Activated naive CD4-positive, alpha-beta T cell treated with anti-CD3 and anti-CD28 coated beads for 36 hours (primary cell): ENCODE data around the gene DISP2. TPM values are rescaled to one million over a fixed set of nuclear protein-coding genes. Genes with fewer than 3 reads are reported as not detected.

Source experiments
- CTCF ChIA-PET: fragments of 350-600 bp; sonication (Branson Sonifier 250); formaldehyde crosslinking; loops from one replicate; lab custom pipeline; 2021; ENCODE audit warnings: antibody characterized with exemption; lab: Charles Lee
- DNase-seq: peaks from one replicate; pipeline ENCODE4 v3.0.0-alpha.2; 2020
- H3K27ac Mint-ChIP-seq: one replicate; pipeline ENCODE4 v1.8.0; 2021; ENCODE audit warnings: mild to moderate bottlenecking, mixed read lengths
- H3K27me3 Mint-ChIP-seq: one replicate; pipeline ENCODE4 v1.8.0; 2021; ENCODE audit warnings: low read depth, mixed read lengths
- H3K36me3 Mint-ChIP-seq: one replicate; pipeline ENCODE4 v1.8.0; 2021; ENCODE audit warnings: low read depth, mixed read lengths
- H3K4me1 Mint-ChIP-seq: one replicate; pipeline ENCODE4 v1.8.0; 2021; ENCODE audit warnings: low read depth, mixed read lengths
- H3K4me3 Mint-ChIP-seq: one replicate; pipeline ENCODE4 v1.8.0; 2021; ENCODE audit warnings: mild to moderate bottlenecking, moderate library complexity, mixed read lengths
- H3K9me3 Mint-ChIP-seq: one replicate; pipeline ENCODE4 v1.8.0; 2021; ENCODE audit warnings: mixed read lengths
- intact Hi-C: fragments of 100-400 bp; cut with micrococcal nuclease; formaldehyde crosslinking; loops from one replicate; pipeline ENCODE4 v1.15.1; 2023
- total RNA-seq, 2 experiments: library from RNA; stranded (reverse); gene quantifications; one replicate each; pipeline ENCODE4 v1.2.3, GENCODE V29; 2021

The DISP2 gene
- total RNA-seq, 2 experiments from 2014 or later: 0.02 TPM; not detected in 1

DNA sequence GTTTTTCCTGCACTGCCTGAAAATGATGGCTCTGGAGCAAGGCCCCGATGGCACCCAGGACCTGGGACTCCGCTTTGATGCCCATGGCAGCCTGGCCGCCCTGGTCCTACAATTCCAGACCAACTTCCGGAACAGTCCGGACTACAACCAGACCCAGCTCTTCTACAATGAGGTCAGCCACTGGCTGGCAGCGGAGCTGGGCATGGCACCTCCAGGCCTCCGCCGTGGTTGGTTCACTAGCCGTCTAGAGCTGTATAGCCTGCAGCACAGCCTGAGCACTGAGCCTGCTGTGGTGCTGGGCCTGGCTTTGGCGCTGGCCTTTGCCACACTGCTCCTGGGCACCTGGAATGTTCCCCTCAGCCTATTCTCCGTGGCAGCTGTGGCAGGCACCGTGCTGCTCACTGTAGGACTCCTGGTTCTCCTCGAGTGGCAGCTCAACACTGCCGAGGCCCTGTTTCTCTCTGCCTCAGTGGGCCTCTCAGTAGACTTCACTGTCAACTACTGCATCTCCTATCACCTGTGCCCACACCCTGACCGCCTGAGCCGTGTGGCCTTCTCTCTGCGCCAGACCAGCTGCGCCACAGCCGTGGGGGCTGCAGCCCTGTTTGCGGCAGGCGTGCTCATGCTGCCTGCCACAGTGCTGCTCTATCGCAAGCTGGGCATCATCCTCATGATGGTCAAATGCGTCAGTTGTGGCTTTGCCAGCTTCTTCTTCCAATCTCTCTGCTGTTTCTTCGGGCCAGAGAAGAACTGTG is 10.9 kb downstream of the DISP2 start:
- no peak for DNase-seq
- CTCF ChIA-PET: interaction anchor here (0.5 to 5.8 kb wide), 28 partner anchors 8 to 221 kb away, joined by 3 to 50 read pairs (median 4); partner anchors contain the start of genes BAHD1, DISP2, IVD and KNSTRN
- peak overlapping the region; percentile 17 for H3K4me3 Mint-ChIP-seq
- no peak overlapping the region for H3K27ac Mint-ChIP-seq
- intact Hi-C loops: loop anchor here (1.0 to 2.0 kb wide), 7 partner anchors 11 to 138 kb away; partner anchors contain the start of genes DISP2, IVD and KNSTRN
- H3K36me3 Mint-ChIP-seq: no peaks in the 10 kb centered on the region
- H3K9me3 Mint-ChIP-seq: no peaks in the 10 kb centered on the region
- peaks cover 11% of the 10 kb centered on the region for H3K4me1 Mint-ChIP-seq
- H3K27me3 Mint-ChIP-seq: no peaks in the 10 kb centered on the region

DNA sequence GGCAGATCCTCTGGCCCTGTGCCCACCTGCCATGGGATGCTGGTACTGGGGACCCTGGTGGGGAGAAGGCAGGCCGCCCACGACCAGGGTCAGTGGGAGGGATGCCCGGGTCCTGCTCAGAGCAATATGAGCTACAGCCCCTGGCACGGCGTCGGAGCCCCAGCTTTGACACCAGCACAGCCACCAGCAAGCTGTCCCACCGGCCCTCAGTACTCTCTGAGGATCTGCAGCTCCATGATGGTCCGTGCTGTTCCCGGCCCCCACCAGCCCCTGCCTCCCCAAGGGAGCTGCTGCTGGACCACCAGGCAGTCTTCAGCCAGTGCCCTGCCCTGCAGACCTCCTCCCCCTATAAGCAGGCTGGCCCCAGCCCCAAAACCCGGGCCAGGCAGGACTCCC is 11.5 kb downstream of the DISP2 start:
- Mint-ChIP-seq H3K36me3 (no peaks in the 10 kb centered on the region), H3K27ac (no peak overlapping the region), H3K9me3 (no peaks in the 10 kb centered on the region), H3K27me3 (no peaks in the 10 kb centered on the region), H3K4me3 (no peak overlapping the region), H3K4me1 (peaks cover 11% of the 10 kb centered on the region)
- intact Hi-C loops: loop anchor here (2.0 kb wide), 2 partner anchors 49 to 137 kb away; no protein-coding TSS in a partner anchor
- no peak for DNase-seq
- CTCF ChIA-PET: interaction anchor here (0.7 to 5.8 kb wide), 12 partner anchors 8 to 155 kb away, joined by 3 to 50 read pairs (median 5); partner anchors contain the start of genes IVD and PLCB2

DNA sequence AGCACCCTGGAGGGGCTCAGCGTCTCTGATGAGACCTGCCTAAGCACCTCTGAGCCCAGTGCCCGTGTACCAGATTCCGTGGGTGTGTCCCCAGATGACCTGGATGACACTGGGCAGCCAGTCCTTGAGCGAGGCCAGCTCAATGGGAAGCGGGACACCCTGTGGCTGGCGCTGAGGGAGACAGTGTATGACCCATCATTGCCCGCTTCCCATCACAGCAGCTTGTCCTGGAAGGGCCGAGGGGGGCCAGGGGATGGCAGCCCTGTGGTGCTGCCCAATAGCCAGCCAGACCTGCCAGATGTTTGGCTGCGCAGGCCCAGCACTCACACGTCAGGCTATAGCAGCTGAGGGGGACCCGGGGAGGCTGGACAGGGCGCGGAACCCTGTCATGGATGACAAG is 12.0 kb downstream of the DISP2 start:
- no peaks in the 10 kb centered on the region for H3K9me3 Mint-ChIP-seq
- intact Hi-C loops: loop anchor here (2.0 kb wide), 2 partner anchors 49 to 137 kb away; no protein-coding TSS in a partner anchor
- no peak overlapping the region for H3K4me3 Mint-ChIP-seq
- CTCF ChIA-PET: interaction anchor here (0.7 to 5.6 kb wide), 6 partner anchors 33 to 154 kb away, joined by 3 to 50 read pairs (median 4); partner anchors contain the start of genes IVD and PLCB2
- H3K27ac Mint-ChIP-seq: no peak overlapping the region
- H3K4me1 Mint-ChIP-seq: peaks cover 11% of the 10 kb centered on the region
- H3K27me3 Mint-ChIP-seq: no peaks in the 10 kb centered on the region
- no peaks in the 10 kb centered on the region for H3K36me3 Mint-ChIP-seq
- no peak for DNase-seq

DNA sequence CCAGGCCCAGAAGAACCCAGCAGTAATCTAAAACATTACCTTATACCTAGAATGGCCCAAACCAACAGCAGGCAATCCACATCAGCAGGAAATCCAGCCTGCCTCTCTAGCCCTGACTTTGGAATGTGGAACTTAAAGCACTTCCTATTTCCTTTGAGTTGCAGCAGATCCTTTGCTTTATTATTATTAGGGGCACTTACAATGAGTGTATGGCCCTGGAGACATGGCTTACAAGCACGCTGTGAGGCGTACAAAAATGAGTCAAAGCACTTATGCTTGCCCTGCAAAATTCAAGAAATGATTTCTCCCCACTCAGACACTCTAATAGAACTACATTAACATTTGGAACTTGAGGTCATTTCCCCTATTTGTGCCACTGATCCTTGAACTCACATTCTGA is 15.0 kb downstream of the DISP2 start:
- H3K27ac Mint-ChIP-seq: no peak overlapping the region
- H3K9me3 Mint-ChIP-seq: no peaks in the 10 kb centered on the region
- CTCF ChIA-PET: interaction anchor here (1.4 to 1.5 kb wide), 2 partner anchors 9 to 33 kb away, joined by 4 to 7 read pairs; partner anchors contain the start of gene KNSTRN
- intact Hi-C loops: no loop called here
- H3K36me3 Mint-ChIP-seq: no peaks in the 10 kb centered on the region
- no peaks in the 10 kb centered on the region for H3K4me1 Mint-ChIP-seq
- H3K4me3 Mint-ChIP-seq: no peak overlapping the region
- no peaks in the 10 kb centered on the region for H3K27me3 Mint-ChIP-seq
- no peak for DNase-seq

DNA sequence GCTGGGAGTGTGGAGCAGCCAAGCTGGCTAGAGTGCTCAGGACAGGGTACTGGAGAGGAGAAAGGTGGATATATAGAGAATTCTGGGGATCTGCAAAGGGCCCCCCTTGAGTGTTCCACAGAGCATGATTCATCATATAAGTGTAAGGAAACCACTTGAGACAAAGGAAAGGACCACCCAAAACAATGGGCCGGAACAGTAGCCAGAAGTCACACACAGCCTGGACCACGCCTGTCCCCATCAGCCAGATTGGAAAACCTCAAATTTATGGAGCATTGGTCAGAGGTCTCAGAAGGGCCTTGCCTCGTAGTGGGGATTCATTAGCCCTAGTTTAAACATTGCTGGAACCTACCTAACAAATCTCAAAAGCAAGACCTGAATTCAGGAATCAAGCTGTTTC is 19.6 kb downstream of the DISP2 start:
- Mint-ChIP-seq H3K4me3 (no peak overlapping the region), H3K9me3 (no peaks in the 10 kb centered on the region), H3K27me3 (no peaks in the 10 kb centered on the region), H3K27ac (no peak overlapping the region), H3K36me3 (no peaks in the 10 kb centered on the region), H3K4me1 (peaks cover 2% of the 10 kb centered on the region)
- intact Hi-C loops: no loop called here
- DNase-seq: no peak
- CTCF ChIA-PET: interaction anchor here (0.7 to 2.5 kb wide), 2 partner anchors 9 to 32 kb away, joined by 3 to 5 read pairs; no protein-coding TSS in a partner anchor

DNA sequence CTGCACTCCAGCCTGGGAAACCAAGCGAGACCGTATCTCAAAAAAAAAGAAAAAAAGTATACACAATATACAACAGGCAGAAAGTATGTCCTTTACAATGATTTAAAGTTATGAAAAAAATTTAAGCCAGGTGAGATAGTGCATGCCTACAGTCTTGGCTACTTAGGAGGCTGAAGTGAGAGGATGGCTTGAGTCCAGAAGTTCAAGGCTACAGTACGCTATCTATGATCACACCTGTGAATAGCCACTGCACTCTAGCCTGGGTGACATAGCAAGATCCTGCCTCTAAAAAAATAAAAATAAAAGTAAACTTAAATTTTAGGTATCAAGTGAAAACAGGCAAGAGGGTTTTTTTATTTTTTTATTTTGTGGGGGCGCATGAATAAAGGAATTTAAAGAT is 21.4 kb downstream of the DISP2 start:
- Mint-ChIP-seq H3K4me1 (peaks cover 12% of the 10 kb centered on the region), H3K36me3 (peaks cover 9% of the 10 kb centered on the region), H3K27me3 (no peaks in the 10 kb centered on the region), H3K4me3 (no peak overlapping the region), H3K9me3 (no peaks in the 10 kb centered on the region), H3K27ac (no peak overlapping the region)
- intact Hi-C loops: no loop called here
- no peak for DNase-seq
- CTCF ChIA-PET: interaction anchor here (0.7 kb wide), 1 partner anchor 502 kb away, joined by 3 read pairs; no protein-coding TSS in a partner anchor

DNA sequence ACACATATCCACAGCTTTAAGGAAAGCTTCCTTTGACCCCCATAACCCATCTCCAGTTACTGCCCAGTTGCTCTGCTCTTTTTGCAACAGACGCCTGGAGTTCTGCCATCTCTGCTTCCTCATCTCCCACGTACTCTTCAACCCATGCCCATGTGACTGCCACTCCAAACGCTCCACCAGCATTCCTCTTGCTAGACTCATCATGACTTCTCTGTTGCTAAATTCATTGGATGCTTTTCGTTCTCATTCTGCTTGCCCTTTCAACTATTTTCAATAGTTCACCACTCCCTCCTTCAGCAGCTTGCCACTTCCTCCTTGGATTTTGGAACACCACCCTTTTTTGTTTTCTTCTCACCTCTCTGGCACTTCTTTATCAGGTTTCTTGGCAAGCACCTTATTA is 21.8 kb downstream of the DISP2 start:
- no peak overlapping the region for H3K4me3 Mint-ChIP-seq
- H3K27me3 Mint-ChIP-seq: no peaks in the 10 kb centered on the region
- DNase-seq: no peak
- H3K36me3 Mint-ChIP-seq: peaks cover 10% of the 10 kb centered on the region
- H3K9me3 Mint-ChIP-seq: no peaks in the 10 kb centered on the region
- peaks cover 16% of the 10 kb centered on the region for H3K4me1 Mint-ChIP-seq
- CTCF ChIA-PET: interaction anchor here (1.7 kb wide), 1 partner anchor 11 kb away, joined by 5 read pairs; no protein-coding TSS in a partner anchor
- no peak overlapping the region for H3K27ac Mint-ChIP-seq
- intact Hi-C loops: loop anchor here (5.0 kb wide), 1 partner anchor 427 kb away; the partner anchor contains the start of genes DNAJC17 and ZFYVE19

DNA sequence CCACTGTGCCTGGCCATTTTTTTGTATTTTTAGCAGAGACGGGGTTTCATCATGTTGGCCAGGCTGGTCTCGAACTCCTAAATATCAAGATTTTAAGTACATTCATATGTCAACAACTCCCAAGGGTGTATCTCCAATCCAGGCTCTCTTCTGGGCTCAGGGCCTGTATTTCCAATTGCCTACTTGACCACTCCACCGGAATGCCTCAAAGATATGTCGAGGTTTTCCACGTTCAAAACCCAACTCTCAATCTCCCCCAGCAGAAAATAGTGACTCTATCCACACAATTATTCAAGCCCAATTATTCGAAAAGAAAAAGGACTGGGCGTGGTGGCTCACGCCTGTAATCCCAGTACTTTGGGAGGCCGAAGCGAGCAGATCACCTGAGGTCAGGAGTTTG is 22.6 kb downstream of the DISP2 start:
- intact Hi-C loops: loop anchor here (5.0 kb wide), 1 partner anchor 427 kb away; the partner anchor contains the start of genes DNAJC17 and ZFYVE19
- Mint-ChIP-seq H3K36me3 (peaks cover 10% of the 10 kb centered on the region), H3K27ac (no peak overlapping the region), H3K4me1 (peaks cover 18% of the 10 kb centered on the region), H3K9me3 (no peaks in the 10 kb centered on the region), H3K27me3 (no peaks in the 10 kb centered on the region), H3K4me3 (no peak overlapping the region)
- DNase-seq: no peak
- CTCF ChIA-PET: interaction anchor here (1.7 kb wide), 1 partner anchor 12 kb away, joined by 5 read pairs; no protein-coding TSS in a partner anchor

DNA sequence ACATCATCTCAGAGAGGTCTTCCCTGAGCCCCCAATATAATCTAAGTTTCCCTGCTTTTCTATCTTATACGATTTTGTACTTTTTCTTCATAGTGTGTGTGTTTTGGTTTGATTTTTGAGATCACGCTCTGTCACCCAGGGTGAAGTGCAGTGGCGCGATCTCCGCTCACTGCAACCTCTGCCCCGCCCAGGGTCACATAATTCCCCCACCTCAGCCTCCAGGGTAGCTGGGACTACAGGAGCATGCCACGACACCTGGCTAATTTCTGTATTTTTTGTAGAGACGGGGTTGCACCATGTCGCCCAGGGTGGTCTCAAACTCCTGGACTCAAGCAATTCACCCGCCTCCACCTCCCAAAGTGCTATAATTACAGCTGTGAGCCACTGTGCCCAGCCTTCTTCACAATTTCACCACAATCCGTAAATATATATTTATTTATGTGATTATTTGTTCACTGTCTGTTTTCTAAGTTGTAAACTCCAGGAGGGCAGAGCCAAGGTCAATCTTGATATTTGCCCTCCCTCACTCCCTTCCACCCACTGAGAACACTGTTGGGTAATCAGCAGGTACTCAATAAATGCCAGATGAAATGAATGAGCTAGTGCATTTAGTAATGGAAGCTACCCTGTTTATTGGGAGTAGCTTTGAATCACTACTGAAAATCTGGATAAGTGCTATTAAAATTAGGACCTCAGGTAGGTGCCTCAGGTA is 24.0 kb downstream of the DISP2 start:
- CTCF ChIA-PET: interaction anchor here (0.8 to 1.7 kb wide), 10 partner anchors 10 to 62 kb away, joined by 3 to 7 read pairs (median 4); no protein-coding TSS in a partner anchor
- no peaks in the 10 kb centered on the region for H3K9me3 Mint-ChIP-seq
- peaks cover 18% of the 10 kb centered on the region for H3K4me1 Mint-ChIP-seq
- no peak overlapping the region for H3K27ac Mint-ChIP-seq
- DNase-seq: no peak
- H3K36me3 Mint-ChIP-seq: peaks cover 19% of the 10 kb centered on the region
- no peak overlapping the region for H3K4me3 Mint-ChIP-seq
- H3K27me3 Mint-ChIP-seq: no peaks in the 10 kb centered on the region
- intact Hi-C loops: loop anchor here (1.0 to 5.0 kb wide), 5 partner anchors 14 to 425 kb away; partner anchors contain the start of genes DISP2, DNAJC17, IVD and ZFYVE19

DNA sequence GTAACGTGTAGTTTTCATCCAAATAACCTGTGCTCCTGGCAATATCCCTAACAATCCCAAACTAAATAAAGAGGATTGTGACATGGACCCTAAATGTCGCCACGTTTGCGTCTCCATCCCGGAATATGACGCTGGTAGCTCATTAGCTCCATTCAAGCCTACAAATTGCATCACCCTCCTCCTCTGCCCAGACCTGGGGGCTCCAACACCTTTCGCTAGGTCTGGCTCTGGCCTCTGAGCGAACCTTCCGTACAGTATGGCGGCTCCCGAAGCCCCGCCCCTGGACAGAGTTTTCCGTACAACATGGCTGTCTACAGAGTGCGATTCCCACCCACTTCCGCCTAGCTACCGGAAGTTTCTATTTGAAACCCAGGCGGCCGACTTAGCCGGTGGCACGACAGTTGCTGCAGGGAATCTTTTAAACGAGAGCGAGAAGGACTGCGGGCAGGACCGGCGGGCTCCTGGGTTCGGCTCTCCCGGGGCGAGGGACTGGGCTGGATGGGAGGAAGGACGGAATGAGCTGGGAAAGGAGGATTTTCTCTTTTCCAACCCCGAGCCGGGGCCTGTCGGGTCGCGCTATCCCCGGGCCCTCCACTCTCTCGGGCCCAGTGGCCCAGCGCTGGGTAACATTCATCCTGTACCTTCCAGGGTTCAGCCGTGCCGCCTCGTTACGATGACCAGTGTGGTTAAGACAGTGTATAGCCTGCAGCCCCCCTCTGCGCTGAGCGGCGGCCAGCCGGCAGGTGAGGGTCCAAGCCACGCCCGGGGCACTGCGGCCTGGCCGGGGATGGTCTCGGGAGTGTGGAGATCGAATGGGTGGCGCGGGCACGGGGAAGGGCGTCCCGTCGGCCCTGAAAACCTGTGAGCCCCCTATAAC is 24.8 kb downstream of the DISP2 start, which contains the start of gene KNSTRN:
Gene KNSTRN (plus strand): TSS at position 142 of the 877 bp plus-strand sequence. CDS start 115 bp downstream, at position 257.
- DNase-seq: peak; percentile 97

DNA sequence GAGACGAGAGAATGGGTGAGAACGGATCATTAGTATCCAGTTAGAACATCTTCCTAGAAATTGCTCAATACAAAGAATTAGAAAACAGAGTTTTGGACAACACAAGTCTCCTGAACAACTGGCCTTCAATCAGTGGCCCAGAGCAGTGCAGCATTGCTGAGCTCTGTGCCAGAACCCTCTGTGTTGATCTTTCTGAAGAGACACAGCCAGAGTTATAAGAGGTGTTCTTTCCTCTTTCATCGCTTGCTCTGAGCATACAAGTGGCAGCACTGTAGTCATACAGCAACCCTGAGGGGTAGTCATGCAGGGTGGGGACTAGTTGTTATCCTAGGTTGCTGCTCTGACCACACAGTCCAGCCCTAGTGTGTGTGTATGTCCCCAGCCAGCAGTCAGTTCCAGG is 28.5 kb downstream of the DISP2 start:
- DNase-seq: no peak
- intact Hi-C loops: no loop called here
- Mint-ChIP-seq H3K9me3 (no peaks in the 10 kb centered on the region), H3K36me3 (peaks cover 50% of the 10 kb centered on the region), H3K27ac (no peak overlapping the region), H3K27me3 (no peaks in the 10 kb centered on the region), H3K4me1 (peaks cover 18% of the 10 kb centered on the region), H3K4me3 (no peak overlapping the region)
- CTCF ChIA-PET: interaction anchor here (0.7 to 2.7 kb wide), 5 partner anchors 11 to 50 kb away, joined by 3 to 17 read pairs (median 3); no protein-coding TSS in a partner anchor

More for the DNA sequence above, 24.8 kb downstream of the DISP2 start, which contains the start of gene KNSTRN:
- no peaks in the 10 kb centered on the region for H3K27me3 Mint-ChIP-seq
- H3K27ac Mint-ChIP-seq: peak within 1 kb of the TSS; percentile 72
- H3K9me3 Mint-ChIP-seq: no peaks in the 10 kb centered on the region
- peaks cover 18% of the 10 kb centered on the region for H3K4me1 Mint-ChIP-seq
- intact Hi-C loops: loop anchor here (1.0 to 5.0 kb wide), 5 partner anchors 15 to 424 kb away; partner anchors contain the start of genes DISP2, DNAJC17, IVD and ZFYVE19
- CTCF ChIA-PET: interaction anchor here (0.6 to 1.9 kb wide), 13 partner anchors 11 to 170 kb away, joined by 3 to 7 read pairs (median 3); no protein-coding TSS in a partner anchor
- peaks cover 27% of the 10 kb centered on the region for H3K36me3 Mint-ChIP-seq
- peak within 1 kb of the TSS; percentile 94 for H3K4me3 Mint-ChIP-seq
